Caki2 (cell line): ENCODE results near the gene PLAC1. TPM values are rescaled to one million over a fixed set of nuclear protein-coding genes. Genes with fewer than 3 reads are reported as not detected.

ENCODE experiments used
- DNase-seq: peaks from one replicate; pipeline ENCODE4 v3.0.0-alpha.2; 2015; ENCODE audit warnings: low read depth
- in situ Hi-C: cut with HindIII; loops from 2 replicates; pipeline ENCODE4 v1.10.0; 2016; ENCODE audit warnings: low sequenced_read_pairs, low pct_unique_long_range_greater_than_20kb, mixed read lengths
- total RNA-seq: library from RNA; depleted of rRNA; stranded (reverse); fragments of >200 nt; shearing (Covaris generic); gene quantifications from 2 replicates; pipeline ENCODE4 v1.2.3, GENCODE V29; 2014; ENCODE audit warnings: low replicate concordance; rRNA removed

The PLAC1 gene
- total RNA-seq, 1 experiment from 2014 or later: not detected

DNA sequence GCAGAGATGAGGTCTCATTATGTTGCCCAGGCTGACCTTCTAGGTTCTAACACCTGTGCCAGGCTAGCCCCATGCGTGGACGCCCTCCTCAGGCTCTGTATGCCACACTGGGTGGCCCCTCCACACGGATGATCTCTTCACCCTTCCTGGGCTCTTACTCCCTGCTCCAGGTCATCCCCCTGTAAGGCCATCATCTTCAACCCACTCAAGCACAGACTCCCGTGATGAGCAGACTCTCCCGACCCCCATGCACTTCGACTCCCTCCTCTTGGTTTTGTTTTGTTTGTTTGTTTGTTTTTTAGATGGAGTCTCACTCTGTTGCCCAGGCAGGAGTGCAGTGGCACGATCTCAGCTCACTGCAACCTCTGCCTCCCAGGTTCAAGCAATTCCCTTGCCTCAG lies 127.4 kb downstream of the PLAC1 start:
- in situ Hi-C loops: no loop called here

DNA sequence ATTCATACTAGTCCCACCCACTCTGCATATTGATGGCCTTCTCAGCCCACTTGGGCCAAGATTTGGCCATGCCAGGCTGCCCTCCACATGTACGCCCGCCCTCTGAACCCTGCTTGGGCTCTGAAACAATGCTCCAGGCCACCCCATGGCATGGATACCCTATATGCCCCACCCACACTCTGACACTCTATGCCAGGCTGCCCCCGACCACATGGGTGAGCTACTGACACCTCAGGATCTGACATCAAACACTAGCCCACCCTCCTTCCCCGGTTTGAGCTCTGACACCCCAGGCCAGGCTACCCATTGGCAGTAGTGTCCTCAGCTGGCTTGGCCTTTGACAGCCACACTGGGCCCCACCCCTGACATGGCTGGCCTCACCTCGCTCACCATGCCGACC lies 128.8 kb downstream of the PLAC1 start:
- no peak for DNase-seq
- in situ Hi-C loops: no loop called here

More for the DNA sequence above, 127.4 kb downstream of the PLAC1 start:
- DNase-seq: no peak

DNA sequence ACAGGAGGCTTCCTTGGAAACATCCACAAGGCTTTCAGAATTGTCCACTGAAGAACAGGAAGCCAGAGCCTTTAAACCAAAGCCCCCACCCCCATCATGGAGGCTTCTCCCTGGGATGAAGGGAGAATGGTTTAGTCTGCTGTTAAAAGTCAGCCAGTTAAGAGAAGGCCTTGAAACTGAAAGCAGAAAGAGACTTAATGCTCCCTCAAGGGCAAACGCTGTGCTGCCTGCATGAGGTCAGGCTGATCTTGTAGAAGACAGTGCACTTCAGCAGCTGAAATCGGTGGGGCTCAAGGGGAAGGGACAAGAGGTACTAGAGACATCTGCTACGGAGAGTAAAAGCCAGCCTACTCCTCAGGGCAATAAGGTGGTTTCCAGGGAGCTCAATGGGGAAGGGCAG lies 129.3 kb downstream of the PLAC1 start:
- in situ Hi-C loops: no loop called here

DNA sequence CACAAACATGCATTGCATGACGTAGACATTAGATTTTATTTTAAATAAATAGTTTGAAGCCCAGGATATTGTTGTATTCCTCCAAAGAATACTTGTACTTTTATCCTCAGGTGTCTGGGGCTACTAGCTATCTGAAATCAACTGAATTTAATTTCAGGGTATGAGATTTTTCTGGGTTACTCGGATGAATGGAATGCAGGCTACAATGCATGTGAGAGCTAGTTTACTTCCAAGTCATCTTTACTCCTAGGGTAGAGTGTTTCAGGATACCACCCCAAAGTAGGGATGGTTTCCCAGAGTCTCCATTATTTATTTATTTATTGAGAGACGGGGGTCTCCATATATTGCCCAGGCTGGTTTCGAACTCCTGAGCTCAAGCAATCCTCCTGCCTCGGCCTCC lies 131.9 kb downstream of the PLAC1 start:
- in situ Hi-C loops: no loop called here
- no peak for DNase-seq

More for the DNA sequence above, 129.3 kb downstream of the PLAC1 start:
- DNase-seq: no peak

DNA sequence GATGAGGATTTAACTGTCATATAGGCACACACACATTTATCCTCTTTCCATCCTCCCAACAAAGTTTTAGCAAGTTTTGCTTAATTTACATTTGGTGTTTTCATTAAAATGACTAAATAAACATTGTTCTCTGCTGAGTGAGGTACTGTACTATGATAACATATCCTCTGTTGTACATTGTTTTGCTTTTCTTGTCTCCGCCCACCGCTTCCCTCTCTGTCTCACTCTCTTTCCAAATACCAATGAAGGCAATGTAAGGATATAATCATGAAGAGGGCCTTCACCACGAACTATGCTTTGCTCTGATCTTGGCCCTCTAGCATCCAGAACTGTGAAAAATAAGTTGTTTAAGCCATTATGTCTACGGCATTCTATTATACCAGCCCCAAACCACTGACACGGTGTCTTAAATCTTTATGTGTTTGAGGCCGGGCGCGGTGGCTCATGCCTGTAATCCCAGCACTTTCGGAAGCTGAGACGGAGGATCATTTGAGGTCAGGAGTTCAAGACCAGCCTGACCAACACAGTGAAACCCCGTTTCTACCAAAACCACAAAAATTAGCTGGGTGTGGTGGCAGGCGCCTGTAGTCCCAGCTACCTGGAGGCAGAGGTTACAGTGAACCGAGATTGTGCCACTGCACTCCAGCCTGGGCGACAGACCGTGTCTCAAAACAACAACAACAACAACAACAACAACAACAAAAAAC lies 133.0 kb downstream of the PLAC1 start:
- DNase-seq: no peak
- in situ Hi-C loops: no loop called here

DNA sequence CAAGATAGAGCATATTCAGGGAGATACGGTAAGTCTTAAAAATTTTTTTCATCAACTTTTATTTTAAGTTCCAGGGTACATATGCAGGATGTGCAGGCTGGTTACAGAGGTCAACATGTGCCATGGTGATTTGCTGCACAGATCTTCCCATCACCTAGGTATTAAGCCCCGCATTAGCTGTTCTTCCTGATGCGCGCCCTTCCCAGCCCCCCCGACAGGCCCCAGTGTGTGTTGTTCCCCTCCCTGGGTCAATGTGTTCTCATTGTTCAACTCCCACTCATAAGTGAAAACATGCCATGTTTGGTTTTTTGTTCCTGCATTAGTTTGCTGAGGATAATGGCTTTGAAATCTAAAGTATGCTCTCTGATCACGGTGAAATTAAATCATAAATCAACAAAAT lies 134.1 kb downstream of the PLAC1 start:
- in situ Hi-C loops: no loop called here

DNA sequence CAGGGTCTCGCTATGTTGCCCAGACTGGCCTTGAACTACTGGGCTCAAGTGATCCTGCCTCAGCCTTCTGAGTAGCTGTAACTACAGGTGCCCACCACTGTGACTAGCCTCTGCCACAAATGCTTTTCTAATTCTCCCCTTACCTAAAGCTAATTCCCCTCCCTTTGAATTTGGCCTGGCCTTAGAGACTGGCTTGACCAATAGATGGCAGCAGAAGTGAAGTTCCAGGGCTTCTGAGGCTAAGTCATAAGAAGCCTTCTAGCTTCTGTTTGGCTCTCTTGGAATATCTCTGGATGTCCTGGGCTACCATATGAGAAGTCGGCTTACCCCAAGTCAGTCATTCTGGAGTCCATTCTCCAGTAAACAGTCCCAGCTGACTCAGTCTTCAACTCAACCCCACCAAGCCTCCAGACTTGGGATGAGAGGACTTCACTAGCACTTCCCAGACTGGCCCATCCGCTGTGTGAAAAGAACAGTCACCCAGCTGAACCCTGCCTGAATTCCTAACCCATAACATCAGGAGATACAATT lies 137.3 kb downstream of the PLAC1 start:
- in situ Hi-C loops: no loop called here
- peak; percentile 48 for DNase-seq

More for the DNA sequence above, 134.1 kb downstream of the PLAC1 start:
- no peak for DNase-seq

Other genes with a start within 250 kb of the PLAC1 start
- 49.7 and 62.7 TPM in 2 replicates for gene HPRT1, start 198.3 kb downstream of the PLAC1 start, total RNA-seq
- gene PABIR2, start 138.7 kb upstream of the PLAC1 start, total RNA-seq: 6.8 and 8.4 TPM in 2 replicates